Measurements from ENCODE around the gene CHTOP. TPM values are rescaled to one million over a fixed set of nuclear protein-coding genes. Genes with fewer than 3 reads are reported as not detected.

The CHTOP gene
- total and polyA plus RNA-seq, 2 of the 13 experiments (the other 11 are each of a cell fraction or from before 2014, with no cell fraction given), result 38.0 to 51.9 TPM

GRCh38 chr1:153677718-153678518 lies 44.1 kb downstream of the CHTOP start (continued):
- TF ChIP-seq, protein P1, sequence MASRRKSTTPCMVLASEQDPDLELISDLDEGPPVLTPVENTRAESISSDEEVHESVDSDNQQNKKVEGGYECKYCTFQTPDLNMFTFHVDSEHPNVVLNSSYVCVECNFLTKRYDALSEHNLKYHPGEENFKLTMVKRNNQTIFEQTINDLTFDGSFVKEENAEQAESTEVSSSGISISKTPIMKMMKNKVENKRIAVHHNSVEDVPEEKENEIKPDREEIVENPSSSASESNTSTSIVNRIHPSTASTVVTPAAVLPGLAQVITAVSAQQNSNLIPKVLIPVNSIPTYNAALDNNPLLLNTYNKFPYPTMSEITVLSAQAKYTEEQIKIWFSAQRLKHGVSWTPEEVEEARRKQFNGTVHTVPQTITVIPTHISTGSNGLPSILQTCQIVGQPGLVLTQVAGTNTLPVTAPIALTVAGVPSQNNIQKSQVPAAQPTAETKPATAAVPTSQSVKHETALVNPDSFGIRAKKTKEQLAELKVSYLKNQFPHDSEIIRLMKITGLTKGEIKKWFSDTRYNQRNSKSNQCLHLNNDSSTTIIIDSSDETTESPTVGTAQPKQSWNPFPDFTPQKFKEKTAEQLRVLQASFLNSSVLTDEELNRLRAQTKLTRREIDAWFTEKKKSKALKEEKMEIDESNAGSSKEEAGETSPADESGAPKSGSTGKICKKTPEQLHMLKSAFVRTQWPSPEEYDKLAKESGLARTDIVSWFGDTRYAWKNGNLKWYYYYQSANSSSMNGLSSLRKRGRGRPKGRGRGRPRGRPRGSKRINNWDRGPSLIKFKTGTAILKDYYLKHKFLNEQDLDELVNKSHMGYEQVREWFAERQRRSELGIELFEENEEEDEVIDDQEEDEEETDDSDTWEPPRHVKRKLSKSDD (CRISPR knock-in tag; IDR thresholded peaks at IDR 0.05; ENCODE audit: low read depth), result no peak
- TF ChIP-seq ERF (CRISPR knock-in tag; IDR thresholded peaks at IDR 0.05) (0 out of 2 replicates have a peak, but pooled peaks have one; percentile 26), ZKSCAN1 (IDR thresholded peaks at IDR 0.05; ENCODE audit: low read length) (0 out of 2 replicates have a peak, but pooled peaks have one; percentile 27), STAG1 (CRISPR knock-in tag; IDR thresholded peaks at IDR 0.05) (peak; percentile 92), LCORL (IDR thresholded peaks at IDR 0.05) (no peak), LCORL (CRISPR knock-in tag; IDR thresholded peaks at IDR 0.05) (peak; percentile 29; the same call in 1 of the 2 replicates), ZNF891 (CRISPR knock-in tag; IDR thresholded peaks at IDR 0.05) (0 out of 2 replicates have a peak, but pooled peaks have one; percentile 6), ZNF776 (CRISPR knock-in tag; IDR thresholded peaks at IDR 0.05) (no peak), CTCF (CRISPR knock-in tag; IDR thresholded peaks at IDR 0.05) (peak; percentile 92), ZNF282 (IDR thresholded peaks at IDR 0.05; ENCODE audit: partially characterized antibody) (no peak), ZNF883 (CRISPR knock-in tag; IDR thresholded peaks at IDR 0.05; ENCODE audit: not compliant biosample characterization) (peak; percentile 16), GATAD2A (CRISPR knock-in tag; IDR thresholded peaks at IDR 0.05) (no peak), ZNF777 (CRISPR knock-in tag; IDR thresholded peaks at IDR 0.05) (peak; percentile 18; the same call in 1 of the 2 replicates)
- TF ChIP-seq, protein P2, sequence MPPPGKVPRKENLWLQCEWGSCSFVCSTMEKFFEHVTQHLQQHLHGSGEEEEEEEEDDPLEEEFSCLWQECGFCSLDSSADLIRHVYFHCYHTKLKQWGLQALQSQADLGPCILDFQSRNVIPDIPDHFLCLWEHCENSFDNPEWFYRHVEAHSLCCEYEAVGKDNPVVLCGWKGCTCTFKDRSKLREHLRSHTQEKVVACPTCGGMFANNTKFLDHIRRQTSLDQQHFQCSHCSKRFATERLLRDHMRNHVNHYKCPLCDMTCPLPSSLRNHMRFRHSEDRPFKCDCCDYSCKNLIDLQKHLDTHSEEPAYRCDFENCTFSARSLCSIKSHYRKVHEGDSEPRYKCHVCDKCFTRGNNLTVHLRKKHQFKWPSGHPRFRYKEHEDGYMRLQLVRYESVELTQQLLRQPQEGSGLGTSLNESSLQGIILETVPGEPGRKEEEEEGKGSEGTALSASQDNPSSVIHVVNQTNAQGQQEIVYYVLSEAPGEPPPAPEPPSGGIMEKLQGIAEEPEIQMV (CRISPR knock-in tag; IDR thresholded peaks at IDR 0.05; ENCODE audit: low read depth), result no peak
- TF ChIP-seq, protein P3, sequence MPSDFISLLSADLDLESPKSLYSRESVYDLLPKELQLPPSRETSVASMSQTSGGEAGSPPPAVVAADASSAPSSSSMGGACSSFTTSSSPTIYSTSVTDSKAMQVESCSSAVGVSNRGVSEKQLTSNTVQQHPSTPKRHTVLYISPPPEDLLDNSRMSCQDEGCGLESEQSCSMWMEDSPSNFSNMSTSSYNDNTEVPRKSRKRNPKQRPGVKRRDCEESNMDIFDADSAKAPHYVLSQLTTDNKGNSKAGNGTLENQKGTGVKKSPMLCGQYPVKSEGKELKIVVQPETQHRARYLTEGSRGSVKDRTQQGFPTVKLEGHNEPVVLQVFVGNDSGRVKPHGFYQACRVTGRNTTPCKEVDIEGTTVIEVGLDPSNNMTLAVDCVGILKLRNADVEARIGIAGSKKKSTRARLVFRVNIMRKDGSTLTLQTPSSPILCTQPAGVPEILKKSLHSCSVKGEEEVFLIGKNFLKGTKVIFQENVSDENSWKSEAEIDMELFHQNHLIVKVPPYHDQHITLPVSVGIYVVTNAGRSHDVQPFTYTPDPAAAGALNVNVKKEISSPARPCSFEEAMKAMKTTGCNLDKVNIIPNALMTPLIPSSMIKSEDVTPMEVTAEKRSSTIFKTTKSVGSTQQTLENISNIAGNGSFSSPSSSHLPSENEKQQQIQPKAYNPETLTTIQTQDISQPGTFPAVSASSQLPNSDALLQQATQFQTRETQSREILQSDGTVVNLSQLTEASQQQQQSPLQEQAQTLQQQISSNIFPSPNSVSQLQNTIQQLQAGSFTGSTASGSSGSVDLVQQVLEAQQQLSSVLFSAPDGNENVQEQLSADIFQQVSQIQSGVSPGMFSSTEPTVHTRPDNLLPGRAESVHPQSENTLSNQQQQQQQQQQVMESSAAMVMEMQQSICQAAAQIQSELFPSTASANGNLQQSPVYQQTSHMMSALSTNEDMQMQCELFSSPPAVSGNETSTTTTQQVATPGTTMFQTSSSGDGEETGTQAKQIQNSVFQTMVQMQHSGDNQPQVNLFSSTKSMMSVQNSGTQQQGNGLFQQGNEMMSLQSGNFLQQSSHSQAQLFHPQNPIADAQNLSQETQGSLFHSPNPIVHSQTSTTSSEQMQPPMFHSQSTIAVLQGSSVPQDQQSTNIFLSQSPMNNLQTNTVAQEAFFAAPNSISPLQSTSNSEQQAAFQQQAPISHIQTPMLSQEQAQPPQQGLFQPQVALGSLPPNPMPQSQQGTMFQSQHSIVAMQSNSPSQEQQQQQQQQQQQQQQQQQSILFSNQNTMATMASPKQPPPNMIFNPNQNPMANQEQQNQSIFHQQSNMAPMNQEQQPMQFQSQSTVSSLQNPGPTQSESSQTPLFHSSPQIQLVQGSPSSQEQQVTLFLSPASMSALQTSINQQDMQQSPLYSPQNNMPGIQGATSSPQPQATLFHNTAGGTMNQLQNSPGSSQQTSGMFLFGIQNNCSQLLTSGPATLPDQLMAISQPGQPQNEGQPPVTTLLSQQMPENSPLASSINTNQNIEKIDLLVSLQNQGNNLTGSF (CRISPR knock-in tag; IDR thresholded peaks at IDR 0.05), result no peak
- TF ChIP-seq, protein P4, sequence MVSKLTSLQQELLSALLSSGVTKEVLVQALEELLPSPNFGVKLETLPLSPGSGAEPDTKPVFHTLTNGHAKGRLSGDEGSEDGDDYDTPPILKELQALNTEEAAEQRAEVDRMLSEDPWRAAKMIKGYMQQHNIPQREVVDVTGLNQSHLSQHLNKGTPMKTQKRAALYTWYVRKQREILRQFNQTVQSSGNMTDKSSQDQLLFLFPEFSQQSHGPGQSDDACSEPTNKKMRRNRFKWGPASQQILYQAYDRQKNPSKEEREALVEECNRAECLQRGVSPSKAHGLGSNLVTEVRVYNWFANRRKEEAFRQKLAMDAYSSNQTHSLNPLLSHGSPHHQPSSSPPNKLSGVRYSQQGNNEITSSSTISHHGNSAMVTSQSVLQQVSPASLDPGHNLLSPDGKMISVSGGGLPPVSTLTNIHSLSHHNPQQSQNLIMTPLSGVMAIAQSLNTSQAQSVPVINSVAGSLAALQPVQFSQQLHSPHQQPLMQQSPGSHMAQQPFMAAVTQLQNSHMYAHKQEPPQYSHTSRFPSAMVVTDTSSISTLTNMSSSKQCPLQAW (CRISPR knock-in tag; IDR thresholded peaks at IDR 0.05), result 0 out of 2 replicates have a peak, but pooled peaks have one; percentile 12

Data from HepG2 (cell line).